GM18868 (cell line): ENCODE results near the gene ESPL1.
"Not testable (repeated sequence)": the region's sequence is repeated elsewhere in the genome, so short reads cannot be mapped to it uniquely, and the experiment has no call there.

Experiments used
- ATAC-seq: cut with Tn5 transposase; IDR thresholded peaks from one replicate; pipeline ENCODE4 v1.9.1; 2021; ENCODE audit warnings: mild to moderate bottlenecking, moderate library complexity; ENCODE audit not compliant: unreplicated experiment

The ESPL1 gene

GRCh38 chr12:53297106-53297505 is 29.0 kb downstream of the ESPL1 start:
- not testable (repeated sequence) for ATAC-seq

- ATAC-seq, result no peak
Measured at GRCh38 chr12:53298164-53298563, 30.1 kb downstream of the ESPL1 start.

- no peak for ATAC-seq
Measured at GRCh38 chr12:53299101-53299453, 31.0 kb downstream of the ESPL1 start.

GRCh38 chr12:53299454-53300180 is 31.5 kb downstream of the ESPL1 start, which contains the start of gene MYG1:
MYG1 (plus strand) TSS chr12:53299695; CDS start chr12:53299738, 43 bp downstream.
- peak; percentile 76 for ATAC-seq

- no peak for ATAC-seq
Measured at GRCh38 chr12:53300187-53300586, 32.1 kb downstream of the ESPL1 start.

- ATAC-seq, result no peak
Measured at GRCh38 chr12:53302903-53303302, 34.8 kb downstream of the ESPL1 start.

GRCh38 chr12:53306826-53307225 is 38.7 kb downstream of the ESPL1 start:
- ATAC-seq, result no peak

GRCh38 chr12:53308276-53308675 is 40.2 kb downstream of the ESPL1 start:
- no peak for ATAC-seq

- ATAC-seq, result peak; percentile 40
Measured at GRCh38 chr12:53313996-53314395, 45.9 kb downstream of the ESPL1 start.

GRCh38 chr12:53320352-53321195 is 52.5 kb downstream of the ESPL1 start:
- ATAC-seq, result no peak

- peak; percentile 15 for ATAC-seq
Measured at GRCh38 chr12:53324113-53324778, 56.1 kb downstream of the ESPL1 start.

GRCh38 chr12:53324779-53325510 is 56.8 kb downstream of the ESPL1 start:
- ATAC-seq, result peak; percentile 56

- ATAC-seq, result no peak
Measured at GRCh38 chr12:53325511-53326061, 57.5 kb downstream of the ESPL1 start.

- ATAC-seq, result no peak
Measured at GRCh38 chr12:53326460-53327185, 58.5 kb downstream of the ESPL1 start.

GRCh38 chr12:53327435-53328042 is 59.4 kb downstream of the ESPL1 start:
- no peak for ATAC-seq

- no peak for ATAC-seq
Measured at GRCh38 chr12:53328043-53328435, 59.9 kb downstream of the ESPL1 start.

- ATAC-seq, result no peak
Measured at GRCh38 chr12:53330671-53331070, 62.6 kb downstream of the ESPL1 start.

GRCh38 chr12:53332339-53332738 is 64.2 kb downstream of the ESPL1 start:
- ATAC-seq, result not testable (repeated sequence)

- ATAC-seq, result no peak
Measured at GRCh38 chr12:53332744-53333143, 64.6 kb downstream of the ESPL1 start.
